HepG2 (cell line): Measurements from ENCODE around the gene MAJIN. TPM values are rescaled to one million over a fixed set of nuclear protein-coding genes. Genes with fewer than 3 reads are reported as not detected.

Experiments used
- EEA1 ChIP-seq: sonication (generic); formaldehyde crosslinking; IDR thresholded peaks from 2 replicates; pipeline ENCODE4 v1.5.1; 2020; ENCODE audit warnings: mild to moderate bottlenecking, missing genetic modification reagents, borderline replicate concordance
- HIVEP1 ChIP-seq: sonication (generic); formaldehyde crosslinking; IDR thresholded peaks from 2 replicates; pipeline ENCODE4 v1.4.0; 2020; ENCODE audit warnings: mild to moderate bottlenecking, missing genetic modification reagents
- PAWR ChIP-seq: sonication (generic); formaldehyde crosslinking; IDR thresholded peaks from 2 replicates; pipeline ENCODE4 v1.4.0; 2020; ENCODE audit warnings: missing genetic modification reagents, mild to moderate bottlenecking, borderline replicate concordance
- RBM22 ChIP-seq: fragments of 200-400 bp; formaldehyde crosslinking; optimal IDR thresholded peaks from 2 replicates; pipeline ENCODE3; 2017; ENCODE audit warnings: mild to moderate bottlenecking, low read length, moderate library complexity
- RFX5 ChIP-seq: IDR thresholded peaks from 2 replicates; pipeline ENCODE4 v1.6.1; 2011; ENCODE audit warnings: low read depth, low read length, improper control_type of control experiment
- TBX3 ChIP-seq: fragments of 450-650 bp; IDR thresholded peaks from 2 replicates; pipeline ENCODE4 v1.6.1; 2017; ENCODE audit warnings: antibody characterized with exemption, mild to moderate bottlenecking, inconsistent platforms, borderline replicate concordance
- TCF12 ChIP-seq, 2 experiments: fragments of 450-650 bp in 1 of 2; sonication (generic) in 1 of 2; formaldehyde crosslinking in 1 of 2; IDR thresholded peaks; 2 replicates each; pipeline versions ENCODE4 v1.6.1 to v1.8.0; 2017 to 2022; ENCODE audit warnings: antibody characterized with exemption in 1 of 2, mild to moderate bottlenecking in 1 of 2, missing genetic modification reagents in 1 of 2, moderate library complexity in 1 of 2
- ZBTB26 ChIP-seq: IDR thresholded peaks from 2 replicates; pipeline ENCODE4 v1.6.1; 2016; ENCODE audit warnings: missing compliant biosample characterization, missing genetic modification reagents, borderline replicate concordance
- ZFP37 ChIP-seq: sonication (generic); formaldehyde crosslinking; IDR thresholded peaks from 2 replicates; pipeline ENCODE4 v1.4.0; 2020; ENCODE audit warnings: missing genetic modification reagents, borderline replicate concordance
- ZNF205 ChIP-seq: IDR thresholded peaks from 2 replicates; pipeline ENCODE4 v1.6.1; 2018; ENCODE audit warnings: missing biosample characterization, missing genetic modification reagents
- ZNF225 ChIP-seq: sonication (generic); formaldehyde crosslinking; IDR thresholded peaks from 2 replicates; pipeline ENCODE4 v1.4.0; 2020; ENCODE audit warnings: mild to moderate bottlenecking, missing genetic modification reagents
- ZNF230 ChIP-seq: sonication (generic); formaldehyde crosslinking; IDR thresholded peaks from 2 replicates; pipeline ENCODE4 v1.4.0; 2020; ENCODE audit warnings: mild to moderate bottlenecking, missing genetic modification reagents
- ZNF331 ChIP-seq: sonication (generic); formaldehyde crosslinking; IDR thresholded peaks from 2 replicates; pipeline ENCODE4 v1.4.0; 2020; ENCODE audit warnings: missing genetic modification reagents
- ZNF337 ChIP-seq: sonication (generic); formaldehyde crosslinking; IDR thresholded peaks from 2 replicates; pipeline ENCODE4 v1.5.1; 2020; ENCODE audit warnings: missing genetic modification reagents, low read depth, mild to moderate bottlenecking, borderline replicate concordance
- ZNF589 ChIP-seq: sonication (generic); formaldehyde crosslinking; conservative IDR thresholded peaks from 2 replicates; pipeline ENCODE4 v1.8.0; 2022; ENCODE audit warnings: mild to moderate bottlenecking, moderate library complexity, missing genetic modification reagents
- polyA plus RNA-seq, 8 experiments: library from polyadenylated mRNA; depleted of rRNA in 3 of 8; stranded (reverse) in 7 of 8; unstranded in 1 of 8; fragments of >200 nt; fragmentation: Illumina TruSeq in 4 of 8; extraction: Trizol in 4 of 8; gene quantifications; 2 replicates each; pipeline versions ENCODE4 v1.2.1 to v1.2.3, GENCODE V29; 2011 to 2016; ENCODE audit warnings: low read depth in 4 of 8, missing spikeins in 1 of 8, mixed read lengths in 1 of 8; ENCODE audit not compliant: insufficient read depth in 1 of 8
- total RNA-seq, 5 experiments: library from RNA; depleted of rRNA; stranded (reverse); fragments of >200 nt; fragmentation: Illumina TruSeq; extraction: Trizol; gene quantifications; 2 replicates each; pipeline ENCODE4 v1.2.3, GENCODE V29; 2016; ENCODE audit warnings: low read depth in 1 of 5
- TF ChIP-seq, protein P1 (sequence below): sonication (generic); formaldehyde crosslinking; IDR thresholded peaks from 2 replicates; pipeline ENCODE4 v1.4.0; 2020; ENCODE audit warnings: missing genetic modification reagents, borderline replicate concordance
- TF ChIP-seq, protein P2 (sequence below): sonication (generic); formaldehyde crosslinking; IDR thresholded peaks from 2 replicates; pipeline ENCODE4 v1.5.1; 2020; ENCODE audit warnings: missing genetic modification reagents, mild to moderate bottlenecking, borderline replicate concordance
- TF ChIP-seq, protein P3 (sequence below): sonication (generic); formaldehyde crosslinking; IDR thresholded peaks from 2 replicates; pipeline ENCODE4 v1.5.0; 2020; ENCODE audit warnings: missing genetic modification reagents
- TF ChIP-seq, protein P4 (sequence below): sonication (generic); formaldehyde crosslinking; IDR thresholded peaks from 2 replicates; pipeline ENCODE4 v1.5.0; 2020; ENCODE audit warnings: missing genetic modification reagents, mild to moderate bottlenecking, borderline replicate concordance

The MAJIN gene
- total and polyA plus RNA-seq, 2 of the 13 experiments (the other 11 are each of a cell fraction or from before 2014, with no cell fraction given) = not detected

- TF ChIP-seq, protein P1, sequence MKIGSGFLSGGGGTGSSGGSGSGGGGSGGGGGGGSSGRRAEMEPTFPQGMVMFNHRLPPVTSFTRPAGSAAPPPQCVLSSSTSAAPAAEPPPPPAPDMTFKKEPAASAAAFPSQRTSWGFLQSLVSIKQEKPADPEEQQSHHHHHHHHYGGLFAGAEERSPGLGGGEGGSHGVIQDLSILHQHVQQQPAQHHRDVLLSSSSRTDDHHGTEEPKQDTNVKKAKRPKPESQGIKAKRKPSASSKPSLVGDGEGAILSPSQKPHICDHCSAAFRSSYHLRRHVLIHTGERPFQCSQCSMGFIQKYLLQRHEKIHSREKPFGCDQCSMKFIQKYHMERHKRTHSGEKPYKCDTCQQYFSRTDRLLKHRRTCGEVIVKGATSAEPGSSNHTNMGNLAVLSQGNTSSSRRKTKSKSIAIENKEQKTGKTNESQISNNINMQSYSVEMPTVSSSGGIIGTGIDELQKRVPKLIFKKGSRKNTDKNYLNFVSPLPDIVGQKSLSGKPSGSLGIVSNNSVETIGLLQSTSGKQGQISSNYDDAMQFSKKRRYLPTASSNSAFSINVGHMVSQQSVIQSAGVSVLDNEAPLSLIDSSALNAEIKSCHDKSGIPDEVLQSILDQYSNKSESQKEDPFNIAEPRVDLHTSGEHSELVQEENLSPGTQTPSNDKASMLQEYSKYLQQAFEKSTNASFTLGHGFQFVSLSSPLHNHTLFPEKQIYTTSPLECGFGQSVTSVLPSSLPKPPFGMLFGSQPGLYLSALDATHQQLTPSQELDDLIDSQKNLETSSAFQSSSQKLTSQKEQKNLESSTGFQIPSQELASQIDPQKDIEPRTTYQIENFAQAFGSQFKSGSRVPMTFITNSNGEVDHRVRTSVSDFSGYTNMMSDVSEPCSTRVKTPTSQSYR = no peak
- peak; percentile 68 for TF ChIP-seq ZNF230 (CRISPR knock-in tag)
- TF ChIP-seq, protein P2, sequence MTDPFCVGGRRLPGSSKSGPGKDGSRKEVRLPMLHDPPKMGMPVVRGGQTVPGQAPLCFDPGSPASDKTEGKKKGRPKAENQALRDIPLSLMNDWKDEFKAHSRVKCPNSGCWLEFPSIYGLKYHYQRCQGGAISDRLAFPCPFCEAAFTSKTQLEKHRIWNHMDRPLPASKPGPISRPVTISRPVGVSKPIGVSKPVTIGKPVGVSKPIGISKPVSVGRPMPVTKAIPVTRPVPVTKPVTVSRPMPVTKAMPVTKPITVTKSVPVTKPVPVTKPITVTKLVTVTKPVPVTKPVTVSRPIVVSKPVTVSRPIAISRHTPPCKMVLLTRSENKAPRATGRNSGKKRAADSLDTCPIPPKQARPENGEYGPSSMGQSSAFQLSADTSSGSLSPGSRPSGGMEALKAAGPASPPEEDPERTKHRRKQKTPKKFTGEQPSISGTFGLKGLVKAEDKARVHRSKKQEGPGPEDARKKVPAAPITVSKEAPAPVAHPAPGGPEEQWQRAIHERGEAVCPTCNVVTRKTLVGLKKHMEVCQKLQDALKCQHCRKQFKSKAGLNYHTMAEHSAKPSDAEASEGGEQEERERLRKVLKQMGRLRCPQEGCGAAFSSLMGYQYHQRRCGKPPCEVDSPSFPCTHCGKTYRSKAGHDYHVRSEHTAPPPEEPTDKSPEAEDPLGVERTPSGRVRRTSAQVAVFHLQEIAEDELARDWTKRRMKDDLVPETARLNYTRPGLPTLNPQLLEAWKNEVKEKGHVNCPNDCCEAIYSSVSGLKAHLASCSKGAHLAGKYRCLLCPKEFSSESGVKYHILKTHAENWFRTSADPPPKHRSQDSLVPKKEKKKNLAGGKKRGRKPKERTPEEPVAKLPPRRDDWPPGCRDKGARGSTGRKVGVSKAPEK (CRISPR knock-in tag) = no peak
- no peak for TF ChIP-seq TCF12 (IDR thresholded peaks at IDR 0.05)
- peak; percentile 88 for TF ChIP-seq TCF12 (CRISPR knock-in tag; IDR thresholded peaks at IDR 0.05)
- peak; percentile 34; the same call in 1 of the 2 replicates for TF ChIP-seq EEA1 (CRISPR knock-in tag)
- TF ChIP-seq, protein P3, sequence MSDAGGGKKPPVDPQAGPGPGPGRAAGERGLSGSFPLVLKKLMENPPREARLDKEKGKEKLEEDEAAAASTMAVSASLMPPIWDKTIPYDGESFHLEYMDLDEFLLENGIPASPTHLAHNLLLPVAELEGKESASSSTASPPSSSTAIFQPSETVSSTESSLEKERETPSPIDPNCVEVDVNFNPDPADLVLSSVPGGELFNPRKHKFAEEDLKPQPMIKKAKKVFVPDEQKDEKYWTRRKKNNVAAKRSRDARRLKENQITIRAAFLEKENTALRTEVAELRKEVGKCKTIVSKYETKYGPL (CRISPR knock-in tag) = no peak
- peak; percentile 67 for TF ChIP-seq HIVEP1 (CRISPR knock-in tag)
- no peak for TF ChIP-seq PAWR
- no peak for TF ChIP-seq RFX5
- no peak for TF ChIP-seq ZNF225 (CRISPR knock-in tag)
- no peak for TF ChIP-seq ZNF331 (CRISPR knock-in tag)
- no peak for TF ChIP-seq ZNF337 (CRISPR knock-in tag)
- no peak for TF ChIP-seq RBM22
- no peak for TF ChIP-seq ZBTB26 (CRISPR knock-in tag)
- TF ChIP-seq ZFP37 (CRISPR knock-in tag) = peak; percentile 23; the same call in 1 of the 2 replicates
- TF ChIP-seq TBX3 = no peak; the same call in 1 of the 2 replicates
- TF ChIP-seq ZNF205 (CRISPR knock-in tag) = 0 out of 2 replicates have a peak, but pooled peaks have one; percentile 6
- TF ChIP-seq, protein P4, sequence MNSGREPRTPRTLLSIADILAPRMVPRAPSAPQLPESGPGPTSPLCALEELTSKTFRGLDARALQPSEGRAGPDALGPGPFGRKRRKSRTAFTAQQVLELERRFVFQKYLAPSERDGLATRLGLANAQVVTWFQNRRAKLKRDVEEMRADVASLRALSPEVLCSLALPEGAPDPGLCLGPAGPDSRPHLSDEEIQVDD (CRISPR knock-in tag) = no peak; the same call in none of the 2 replicates
- TF ChIP-seq ZNF589 (CRISPR knock-in tag) = 0 out of 2 replicates have a peak, but pooled peaks have one; percentile 57
Observed at GRCh38 chr11:65013888-65014725, 42.2 kb upstream of the MAJIN start, which contains the start of gene ARL2 (continued).
